A549 (cell line): ENCODE measurements around the gene WDR72. TPM values are rescaled to one million over a fixed set of nuclear protein-coding genes. Genes with fewer than 3 reads are reported as not detected.

Experiments used
- ATAC-seq, 2 experiments: fragments of 200-7000 bp in 1 of 2; fragments of >200 bp in 1 of 2; cut with Nextera tagmentation in 1 of 2; cut with Tn5 transposase in 1 of 2; 3 replicates each; pipeline versions ENCODE4 v1.8.0 to v1.9.1; 2018 to 2020; ENCODE audit warnings: mild to moderate bottlenecking in 1 of 2, moderate library complexity in 1 of 2
- CTCF ChIA-PET: fragments of 300-600 bp; sonication (Branson Sonifier 250); formaldehyde crosslinking; extraction: SDS; loops from one replicate; lab custom pipeline; 2021; ENCODE audit warnings: antibody characterized with exemption, inconsistent platforms; lab: Yijun Ruan, JAX
- POLR2A ChIA-PET: fragments of 350-600 bp; formaldehyde crosslinking; extraction: SDS; loops from one replicate; lab custom pipeline; 2021; ENCODE audit warnings: antibody characterized with exemption, inconsistent platforms; lab: Yijun Ruan, JAX
- DNase-seq, 2 experiments: peaks; one replicate each; pipeline versions ENCODE4 v3.0.0 to v3.0.0-alpha.2; 2011 to 2016; ENCODE audit warnings: low read depth in 1 of 2, low spot score in 1 of 2
- FAIRE-seq: peaks from 2 replicates; lab custom pipeline; 2011; peaks lifted over from hg19 to GRCh38; lab: Jason Lieb, UNC
- H3K27ac ChIP-seq, 2 experiments: fragments of >200 bp; sonication (Bioruptor Twin); formaldehyde crosslinking; 3 replicates each; pipeline ENCODE4 v1.5.1; 2016 to 2017
- H3K4me1 ChIP-seq: fragments of >200 bp; sonication (Bioruptor Twin); formaldehyde crosslinking; 3 replicates; pipeline ENCODE4 v1.6.1; 2016
- H3K4me2 ChIP-seq: fragments of >200 bp; sonication (Bioruptor Twin); formaldehyde crosslinking; 3 replicates; pipeline ENCODE4 v1.6.1; 2016
- H3K4me3 ChIP-seq: fragments of >200 bp; sonication (Bioruptor Twin); formaldehyde crosslinking; 3 replicates; pipeline ENCODE4 v1.5.1; 2016
- H3K9me3 ChIP-seq: fragments of >200 bp; sonication (Bioruptor Twin); formaldehyde crosslinking; 3 replicates; pipeline ENCODE4 v1.6.1; 2016
- CBX2 ChIP-seq: fragments of 200-600 bp; sonication (generic); IDR thresholded peaks from 2 replicates; pipeline ENCODE4 v1.6.1; 2016; ENCODE audit warnings: low read depth, mild to moderate bottlenecking, borderline replicate concordance
- EHMT2 ChIP-seq: fragments of 200-600 bp; sonication (generic); IDR thresholded peaks from 2 replicates; pipeline ENCODE4 v1.6.1; 2016; ENCODE audit warnings: antibody characterized with exemption, low read depth, mild to moderate bottlenecking, moderate library complexity
- EP300 ChIP-seq, 2 experiments: fragments of >200 bp; sonication (Bioruptor Twin); formaldehyde crosslinking; IDR thresholded peaks; 2 replicates in 1 of 2; 3 replicates in 1 of 2; pipeline ENCODE4 v1.6.1; 2016 to 2017
- FOXS1 ChIP-seq: fragments of 250-450 bp; sonication (Bioruptor Pico); IDR thresholded peaks from 2 replicates; pipeline ENCODE4 v1.5.0; 2020; ENCODE audit warnings: mild to moderate bottlenecking, moderate library complexity
- GATA3 ChIP-seq: IDR thresholded peaks from 2 replicates; pipeline ENCODE4 v1.6.1; 2012; ENCODE audit warnings: borderline replicate concordance
- HDAC2 ChIP-seq: fragments of 200-600 bp; sonication (generic); IDR thresholded peaks from 2 replicates; pipeline ENCODE4 v1.6.1; 2016
- HES2 ChIP-seq: fragments of >200 bp; sonication (Bioruptor Twin); formaldehyde crosslinking; IDR thresholded peaks from 2 replicates; pipeline ENCODE4 v1.6.1; 2016
- JUNB ChIP-seq: fragments of >200 bp; sonication (Bioruptor Twin); formaldehyde crosslinking; IDR thresholded peaks from 2 replicates; pipeline ENCODE4 v1.6.1; 2016
- KDM1A ChIP-seq: fragments of 200-600 bp; sonication (generic); IDR thresholded peaks from 2 replicates; pipeline ENCODE4 v1.6.1; 2016; ENCODE audit warnings: low read depth, mild to moderate bottlenecking
- MAFK ChIP-seq: fragments of 450-650 bp; IDR thresholded peaks from 2 replicates; pipeline ENCODE4 v1.6.1; 2014; ENCODE audit not compliant: partially characterized antibody
- MAX ChIP-seq: IDR thresholded peaks from 2 replicates; pipeline ENCODE4 v1.6.1; 2012
- PBX3 ChIP-seq: IDR thresholded peaks from 2 replicates; pipeline ENCODE4 v1.6.1; 2012
- PHF8 ChIP-seq: fragments of 200-600 bp; sonication (generic); IDR thresholded peaks from 2 replicates; pipeline ENCODE4 v1.6.1; 2016; ENCODE audit warnings: low read depth, mild to moderate bottlenecking, antibody characterized with exemption, moderate library complexity, borderline replicate concordance
- POLR2A ChIP-seq: IDR thresholded peaks from 2 replicates; pipeline ENCODE4 v1.6.1; 2012; ENCODE audit warnings: mild to moderate bottlenecking, low read length
- POLR2AphosphoS2 ChIP-seq: conservative IDR thresholded peaks from 2 replicates; pipeline ENCODE4 v1.6.1; 2012; ENCODE audit warnings: low read length, improper control_type of control experiment, inconsistent platforms
- RCOR1 ChIP-seq: fragments of 150-350 bp; IDR thresholded peaks from 2 replicates; pipeline ENCODE4 v1.6.1; 2014; ENCODE audit warnings: antibody characterized with exemption, low read length, low read depth
- REST ChIP-seq: fragments of 200-600 bp; sonication (generic); IDR thresholded peaks from 2 replicates; pipeline ENCODE4 v1.6.1; 2016; ENCODE audit warnings: antibody characterized with exemption, mild to moderate bottlenecking, moderate library complexity
- RFX5 ChIP-seq: fragments of 450-650 bp; IDR thresholded peaks from 2 replicates; pipeline ENCODE4 v1.7.1; 2014; ENCODE audit warnings: antibody characterized with exemption, mild to moderate bottlenecking, moderate library complexity
- SMC3 ChIP-seq: fragments of >200 bp; sonication (Bioruptor Twin); formaldehyde crosslinking; IDR thresholded peaks from 3 replicates; pipeline ENCODE4 v1.6.1; 2018; ENCODE audit warnings: inconsistent platforms
- TFCP2L1 ChIP-seq: fragments of 250-450 bp; sonication (Bioruptor Pico); IDR thresholded peaks from 2 replicates; pipeline ENCODE4 v1.5.0; 2021; ENCODE audit warnings: mild to moderate bottlenecking
- USF2 ChIP-seq: fragments of 450-650 bp; IDR thresholded peaks from 2 replicates; pipeline ENCODE4 v1.6.1; 2014; ENCODE audit warnings: antibody characterized with exemption
- ZFP36 ChIP-seq: fragments of 450-650 bp; IDR thresholded peaks from 2 replicates; pipeline ENCODE4 v1.6.1; 2014; ENCODE audit warnings: borderline replicate concordance; ENCODE audit not compliant: partially characterized antibody
- ZSCAN20 ChIP-seq: fragments of 250-450 bp; sonication (Bioruptor Pico); IDR thresholded peaks from 2 replicates; pipeline ENCODE4 v1.8.0; 2022; ENCODE audit warnings: mild to moderate bottlenecking, moderate library complexity
- WGBS: methylation state at CpG from one replicate; pipeline ENCODE4 v1.1.6; 2017; ENCODE audit errors: missing lambda C conversion rate; 5-methylcytosine and 5-hydroxymethylcytosine counted together
- polyA plus RNA-seq, 4 experiments: library from polyadenylated mRNA; depleted of rRNA in 3 of 4; stranded (reverse); fragments of >200 nt; fragmentation: RNase III in 1 of 4; extraction: RNeasy Plus Mini Kit Qiagen cat#74134 plus additional on column Dnase treatment in 1 of 4; gene quantifications; 2 replicates in 3 of 4; 3 replicates in 1 of 4; pipeline ENCODE4 v1.2.3, GENCODE V29; 2011 to 2017

Gene WDR72
- polyA plus RNA-seq, 2 of the 4 experiments (the other 2 are of a cell fraction): 12.0 to 28.5 TPM

- Histone ChIP-seq H3K4me1 (no peaks in the 10 kb centered on the region), H3K4me3 (no peak overlapping the region), H3K9me3 (no peaks in the 10 kb centered on the region), H3K27ac (no peak overlapping the region), H3K4me2 (no peak overlapping the region)
- no peak for DNase-seq
- ChIA-PET POLR2A (no interaction called here), CTCF (interaction anchor here (0.5 kb wide), 1 partner anchor 55 kb away, joined by 3 read pairs; no protein-coding TSS in a partner anchor)
- 42% methylated on average over 1 of the region's 1 CpG for WGBS
- TF ChIP-seq POLR2AphosphoS2: no peak
- TF ChIP-seq MAFK: no peak
- no peak for TF ChIP-seq POLR2A
- TF ChIP-seq HES2: no peak
- TF ChIP-seq ZSCAN20 (CRISPR knock-in tag): no peak
- no peak for TF ChIP-seq REST
- no peak for TF ChIP-seq CBX2
- TF ChIP-seq RCOR1: no peak
- TF ChIP-seq TFCP2L1 (CRISPR knock-in tag): no peak
- no peak for TF ChIP-seq FOXS1 (CRISPR knock-in tag)
- no peak for FAIRE-seq
- ATAC-seq: no peak
Measured at GRCh38 chr15:53753813-53754212, 5.7 kb downstream of the WDR72 start.

GRCh38 chr15:53752406-53752805 is 7.1 kb downstream of the WDR72 start:
- Histone ChIP-seq H3K4me2 (no peak overlapping the region), H3K27ac (no peak overlapping the region)
- POLR2A ChIA-PET: no interaction called here
- FAIRE-seq: no peak
- TF ChIP-seq RFX5 (no peak), GATA3 (no peak), FOXS1 (CRISPR knock-in tag) (no peak), EP300 (IDR thresholded peaks at IDR 0.05) (no peak), POLR2A (no peak), USF2 (no peak), ZSCAN20 (CRISPR knock-in tag) (no peak), EHMT2 (no peak), PHF8 (no peak), HDAC2 (no peak), KDM1A (no peak), ZFP36 (no peak), PBX3 (no peak), MAX (no peak), SMC3 (no peak), HES2 (no peak), JUNB (no peak)
- TF ChIP-seq, all 56 proteins: peak for 0
- CTCF ChIA-PET: no interaction called here
- Histone ChIP-seq H3K9me3 (no peaks in the 10 kb centered on the region), H3K4me3 (no peak overlapping the region), H3K4me1 (no peaks in the 10 kb centered on the region)
- 26% methylated on average over 4 of the region's 4 CpGs for WGBS
- no peak for ATAC-seq
- no peak for DNase-seq
